H9 (cell line): ENCODE measurements around the gene RNF213. TPM values are rescaled to one million over a fixed set of nuclear protein-coding genes. Genes with fewer than 3 reads are reported as not detected.
A peak's percentile ranks its signal among the peaks of the same experiment; 100 is the strongest.

Source experiments
- DNase-seq: peaks from one replicate; pipeline ENCODE4 v3.0.0-alpha.2; 2017
- H2AFZ ChIP-seq: one replicate; pipeline ENCODE4 v1.6.1; 2013; ENCODE audit warnings: mild to moderate bottlenecking, low read length, control low read depth, moderate library complexity
- H2AK5ac ChIP-seq: 2 replicates; pipeline ENCODE4 v1.6.1; 2013; ENCODE audit warnings: low read length, control low read depth, mixed read lengths; ENCODE audit not compliant: insufficient read length
- H2BK120ac ChIP-seq: one replicate; pipeline ENCODE4 v1.6.1; 2013; ENCODE audit warnings: low read depth, mild to moderate bottlenecking, low read length, control low read depth, inconsistent platforms; ENCODE audit not compliant: poor library complexity, severe bottlenecking
- H2BK12ac ChIP-seq: 2 replicates; pipeline ENCODE4 v1.6.1; 2013; ENCODE audit warnings: low read length, control low read depth, mixed read lengths, low read depth; ENCODE audit not compliant: insufficient read length
- H2BK15ac ChIP-seq: 2 replicates; pipeline ENCODE4 v1.6.1; 2013; ENCODE audit warnings: low read depth, low read length, control low read depth
- H2BK20ac ChIP-seq: one replicate; pipeline ENCODE4 v1.6.1; 2013; ENCODE audit warnings: low read depth, mild to moderate bottlenecking, low read length, control low read depth, inconsistent platforms; ENCODE audit not compliant: poor library complexity, severe bottlenecking
- H2BK5ac ChIP-seq: 2 replicates; pipeline ENCODE4 v1.6.1; 2013; ENCODE audit warnings: low read length, control low read depth, mixed read lengths; ENCODE audit not compliant: insufficient read length
- H3K14ac ChIP-seq: 2 replicates; pipeline ENCODE4 v1.6.1; 2013; ENCODE audit warnings: low read length, control low read depth; ENCODE audit not compliant: insufficient read depth
- H3K18ac ChIP-seq: 2 replicates; pipeline ENCODE4 v1.6.1; 2013; ENCODE audit warnings: low read depth, mild to moderate bottlenecking, mixed read lengths, low read length, control low read depth; ENCODE audit not compliant: insufficient read length
- H3K23ac ChIP-seq: 2 replicates; pipeline ENCODE4 v1.6.1; 2013; ENCODE audit warnings: low read length, control low read depth, mixed read lengths, low read depth; ENCODE audit not compliant: insufficient read length
- H3K23me2 ChIP-seq: 2 replicates; pipeline ENCODE4 v1.6.1; 2013; ENCODE audit warnings: low read depth, mild to moderate bottlenecking, mixed read lengths, low read length, control low read depth; ENCODE audit not compliant: insufficient read length, poor library complexity, severe bottlenecking
- H3K27ac ChIP-seq: 2 replicates; pipeline ENCODE4 v1.5.1; 2013; ENCODE audit warnings: low read length, control low read depth, mixed read lengths, low read depth; ENCODE audit not compliant: insufficient read length
- H3K27me3 ChIP-seq: 2 replicates; pipeline ENCODE4 v1.6.1; 2013; ENCODE audit warnings: low read length, control low read depth, inconsistent platforms; ENCODE audit not compliant: insufficient read depth
- H3K4ac ChIP-seq: 2 replicates; pipeline ENCODE4 v1.6.1; 2013; ENCODE audit warnings: low read depth, mild to moderate bottlenecking, control low read depth, inconsistent platforms, low read length, moderate library complexity
- H3K4me1 ChIP-seq: 2 replicates; pipeline ENCODE4 v1.6.1; 2013; ENCODE audit warnings: low read length, control low read depth, inconsistent platforms; ENCODE audit not compliant: insufficient read depth
- H3K4me2 ChIP-seq: 2 replicates; pipeline ENCODE4 v1.6.1; 2013; ENCODE audit warnings: low read length, control low read depth, mixed read lengths; ENCODE audit not compliant: insufficient read length, insufficient read depth
- H3K56ac ChIP-seq: 2 replicates; pipeline ENCODE4 v1.6.1; 2013; ENCODE audit warnings: low read depth, mild to moderate bottlenecking, mixed read lengths, low read length, control low read depth; ENCODE audit not compliant: insufficient read length
- H3K79me1 ChIP-seq: 2 replicates; pipeline ENCODE4 v1.6.1; 2013; ENCODE audit warnings: low read depth, mild to moderate bottlenecking, moderate library complexity, low read length, control low read depth, inconsistent platforms; ENCODE audit not compliant: insufficient read depth, poor library complexity, severe bottlenecking
- H3K79me2 ChIP-seq: 2 replicates; pipeline ENCODE4 v1.6.1; 2013; ENCODE audit warnings: low read length, control low read depth, inconsistent platforms; ENCODE audit not compliant: insufficient read depth
- H3K9ac ChIP-seq: 2 replicates; pipeline ENCODE4 v1.6.1; 2013; ENCODE audit warnings: low read length, control low read depth, mixed read lengths; ENCODE audit not compliant: insufficient read length; ENCODE audit errors: extremely low read depth
- H3K9me3 ChIP-seq: one replicate; pipeline ENCODE4 v1.6.1; 2013; ENCODE audit warnings: low read depth, low read length, inconsistent platforms; ENCODE audit not compliant: control insufficient read depth
- H3T11ph ChIP-seq: one replicate; pipeline ENCODE4 v1.6.1; 2013; ENCODE audit warnings: mild to moderate bottlenecking, low read length, control low read depth, inconsistent platforms
- H4K20me1 ChIP-seq: one replicate; pipeline ENCODE4 v1.6.1; 2013; ENCODE audit not compliant: control insufficient read depth, insufficient read length, insufficient read depth
- H4K5ac ChIP-seq: 2 replicates; pipeline ENCODE4 v1.6.1; 2013; ENCODE audit warnings: low read depth, mild to moderate bottlenecking, mixed read lengths, low read length, control low read depth; ENCODE audit not compliant: insufficient read length
- H4K8ac ChIP-seq: replicated peaks from 2 replicates; pipeline ENCODE4 v1.6.1; 2013; ENCODE audit warnings: low read length, control low read depth, mixed read lengths, low read depth; ENCODE audit not compliant: insufficient read length
- H4K91ac ChIP-seq: 2 replicates; pipeline ENCODE4 v1.6.1; 2013; ENCODE audit warnings: low read depth, mild to moderate bottlenecking, moderate library complexity, mixed read lengths, low read length, control low read depth; ENCODE audit not compliant: insufficient read length
- H3K27ac Mint-ChIP-seq, 3 experiments: 2 replicates in 2 of 3; 3 replicates in 1 of 3; pipeline ENCODE4 v1.8.0; 2020 to 2021; ENCODE audit warnings: mixed read lengths in 3 of 3, mild to moderate bottlenecking in 1 of 3, moderate library complexity in 1 of 3
- H3K27me3 Mint-ChIP-seq: 2 replicates; pipeline ENCODE4 v1.8.0; 2021; ENCODE audit warnings: low read depth, mild to moderate bottlenecking, moderate library complexity, mixed read lengths
- H3K36me3 Mint-ChIP-seq, 3 experiments: 2 replicates in 2 of 3; 3 replicates in 1 of 3; pipeline ENCODE4 v1.8.0; 2020 to 2021; ENCODE audit warnings: low read depth in 3 of 3, mixed read lengths in 3 of 3; ENCODE audit not compliant: insufficient read depth in 1 of 3
- H3K4me1 Mint-ChIP-seq, 2 experiments: 2 replicates each; pipeline ENCODE4 v1.8.0; 2020; ENCODE audit warnings: mixed read lengths in 2 of 2
- H3K4me3 Mint-ChIP-seq, 2 experiments: 2 replicates in 1 of 2; 3 replicates in 1 of 2; pipeline ENCODE4 v1.8.0; 2020 to 2021; ENCODE audit warnings: mild to moderate bottlenecking in 2 of 2, mixed read lengths in 2 of 2, moderate library complexity in 1 of 2
- H3K9me3 Mint-ChIP-seq, 2 experiments: 2 replicates in 1 of 2; 3 replicates in 1 of 2; pipeline ENCODE4 v1.8.0; 2020; ENCODE audit warnings: mild to moderate bottlenecking in 2 of 2, mixed read lengths in 2 of 2, moderate library complexity in 1 of 2
- CTCF ChIP-seq: fragments of 200-600 bp; sonication (generic); conservative IDR thresholded peaks from 3 replicates; pipeline ENCODE4 v1.8.0; 2021; ENCODE audit warnings: antibody characterized with exemption, mild to moderate bottlenecking
- WGBS: extraction: QIAGEN DNeasy Blood & Tissue Kit; methylation state at CpG from one replicate; pipeline ENCODE4 v1.1.7; 2013; ENCODE audit warnings: missing lambda C conversion rate, low lambda C conversion rate, mixed read lengths; ENCODE audit not compliant: insufficient read length; ENCODE audit errors: extremely low coverage; 5-methylcytosine and 5-hydroxymethylcytosine counted together
- total RNA-seq: library from RNA; stranded (reverse); gene quantifications from 2 replicates; pipeline ENCODE4 v1.2.1, GENCODE V29; 2021

RNF213 gene
- total RNA-seq, 1 experiment from 2014 or later, result 34.3 TPM

GRCh38 chr17:80414803-80415625 lies 154.4 kb downstream of the RNF213 start, which contains the start of gene ENDOV:
TSS of gene ENDOV (plus strand) at chr17:80415167. CDS start at chr17:80415195, 28 bp downstream.
- no peak within 1 kb of the TSS for H3K23ac ChIP-seq
- H3K9ac ChIP-seq, result peak within 1 kb of the TSS; percentile 47
- peak within 1 kb of the TSS; percentile 29 for H3K18ac ChIP-seq
- H2BK12ac ChIP-seq, result no peak within 1 kb of the TSS
- H3K79me1 ChIP-seq, result no peaks in the 10 kb centered on the region
- H4K5ac ChIP-seq, result no peak within 1 kb of the TSS
- Mint-ChIP-seq H3K36me3 (peaks cover 2 to 12% (median 12%) of the 10 kb centered on the region in 3 experiments; a peak in 3 of 7 replicates), H3K27me3 (peaks cover 36% of the 10 kb centered on the region), H3K27ac (peak within 1 kb of the TSS in 2 of 3 experiments; percentile 72 to 98; a peak in 3 of 7 replicates), H3K4me3 (peak within 1 kb of the TSS; percentile 89 to 93), H3K4me1 (peaks cover 10 to 16% of the 10 kb centered on the region in 2 experiments), H3K9me3 (no peaks in the 10 kb centered on the region; a peak in 1 of 5 replicates)
- no peak within 1 kb of the TSS for H2BK5ac ChIP-seq
- H4K20me1 ChIP-seq, result no peaks in the 10 kb centered on the region
- H2BK15ac ChIP-seq, result no peak within 1 kb of the TSS
- H3K23me2 ChIP-seq, result peaks cover 9% of the 10 kb centered on the region
- no peak within 1 kb of the TSS for H2AK5ac ChIP-seq
- H2BK120ac ChIP-seq, result no peak within 1 kb of the TSS
- no peak within 1 kb of the TSS for H2AFZ ChIP-seq
- no peak within 1 kb of the TSS for H3T11ph ChIP-seq
- no peaks in the 10 kb centered on the region for H3K79me2 ChIP-seq
- TF ChIP-seq CTCF, result no peak
- no peak within 1 kb of the TSS for H4K91ac ChIP-seq
- no peaks in the 10 kb centered on the region for H3K9me3 ChIP-seq
- H3K14ac ChIP-seq, result peak within 1 kb of the TSS; percentile 48; the same call in 1 of the 2 replicates
- H3K4me1 ChIP-seq, result no peaks in the 10 kb centered on the region; the same call in 1 of the 2 replicates
- peak; percentile 96 for DNase-seq
- no peak within 1 kb of the TSS for H2BK20ac ChIP-seq
- H3K27me3 ChIP-seq, result no peaks in the 10 kb centered on the region; the same call in 1 of the 2 replicates
- no peak within 1 kb of the TSS for H4K8ac ChIP-seq
- peak within 1 kb of the TSS; percentile 56 for H3K4me2 ChIP-seq
- WGBS, result no CpG with 5 or more reads among the region's 97 CpGs
- H3K27ac ChIP-seq, result no peak within 1 kb of the TSS
- H3K56ac ChIP-seq, result no peak within 1 kb of the TSS
- H3K4ac ChIP-seq, result no peak within 1 kb of the TSS
